Prostate gland (tissue), 2 donors: Measurements from ENCODE around the gene WBP2NL.

Source experiments
- CTCF ChIP-seq, 4 experiments: fragments of 200-600 bp in 2 of 4; fragments of 450-650 bp in 2 of 4; sonication (generic) in 2 of 4; IDR thresholded peaks; 1 replicate in 3 of 4; 2 replicates in 1 of 4; pipeline ENCODE4 v1.5.1; 2016 to 2019; ENCODE audit warnings: antibody characterized with exemption in 4 of 4, mild to moderate bottlenecking in 2 of 4, moderate library complexity in 2 of 4
- POLR2A ChIP-seq: fragments of 450-650 bp; IDR thresholded peaks from one replicate; pipeline ENCODE4 v1.6.1; 2016; ENCODE audit warnings: antibody characterized with exemption, mild to moderate bottlenecking

DNA sequence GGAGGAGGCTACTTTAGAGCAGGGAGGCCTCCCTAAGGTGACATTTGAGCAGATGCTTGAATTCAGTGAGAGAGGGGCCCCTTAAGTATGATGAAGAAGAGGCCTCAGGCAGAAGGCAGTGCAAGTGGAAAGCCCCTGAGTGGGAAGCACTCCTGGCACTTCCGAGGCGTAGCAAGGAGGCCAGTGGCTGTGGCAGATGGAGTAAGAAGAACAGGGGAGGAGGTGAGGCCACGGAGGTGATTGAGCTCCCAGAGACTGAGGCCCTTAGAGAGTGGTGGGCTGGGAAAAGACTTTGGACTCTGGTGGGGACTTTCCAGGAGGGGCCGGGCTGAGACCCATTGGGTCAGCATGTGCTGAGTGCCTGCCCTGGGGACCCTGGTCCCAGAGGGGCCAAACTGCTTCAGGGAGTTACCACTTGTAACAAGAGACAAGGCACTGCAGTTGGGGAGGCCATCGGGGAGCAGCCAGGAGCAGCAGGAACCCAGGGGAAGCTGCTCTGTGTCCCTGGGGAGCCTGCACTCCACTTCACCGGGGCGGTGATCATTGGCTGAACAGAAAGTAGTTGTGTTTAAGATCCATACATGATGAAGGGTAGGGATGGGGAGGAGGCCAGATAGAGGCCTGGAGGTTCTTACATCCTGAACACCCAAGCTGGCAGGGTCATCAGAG, 49.2 kb upstream of the WBP2NL start:
- TF ChIP-seq CTCF (IDR thresholded peaks at IDR 0.05), result no peak
- no peak for TF ChIP-seq POLR2A
